ENCODE data around the gene NAMPT. TPM values are rescaled to one million over a fixed set of nuclear protein-coding genes. Genes with fewer than 3 reads are reported as not detected.

NAMPT gene
- total RNA-seq, 3 donors from 2014 or later (not counting 1 experiment from before 2014, with no cell fraction given): 194 to 414 (median 270) TPM

DNA sequence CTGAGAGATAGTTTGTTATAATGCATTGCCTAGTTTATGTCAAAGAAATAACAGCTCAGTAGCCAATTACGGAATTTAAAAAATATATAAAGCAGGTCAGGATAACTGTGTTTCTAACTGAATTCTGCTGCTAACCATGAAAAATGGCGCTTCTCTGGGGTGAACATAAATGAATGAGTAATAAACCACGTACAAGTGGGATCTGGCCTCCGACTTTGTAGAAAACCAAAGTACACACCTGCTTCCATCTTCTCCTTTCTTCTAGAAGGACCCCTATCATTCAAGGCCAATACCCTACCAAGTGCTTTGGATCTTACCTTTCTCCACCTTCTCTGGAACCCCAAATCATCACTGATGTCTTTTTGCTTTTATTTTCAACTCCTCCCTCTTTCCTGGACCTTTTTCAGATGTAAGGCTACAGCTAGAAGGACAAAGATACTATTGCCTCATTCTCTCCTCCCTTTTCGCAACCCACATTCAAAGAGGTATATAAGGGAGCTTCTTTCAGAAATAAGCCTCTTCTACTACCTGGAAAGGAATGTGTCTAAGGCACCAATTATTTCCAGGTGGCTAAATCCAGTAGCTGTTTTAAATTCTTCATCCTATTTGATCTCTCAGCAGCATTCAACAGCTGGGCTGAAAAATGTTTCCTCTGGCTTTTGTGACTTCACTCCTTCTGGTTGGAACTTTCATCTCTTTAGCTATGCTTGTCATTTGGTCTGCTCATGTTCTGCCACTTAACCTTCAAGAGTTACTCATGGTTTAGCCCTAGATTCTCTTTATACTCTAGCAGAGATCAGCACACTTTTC is 37.7 kb downstream of the NAMPT start:
- intact Hi-C loops (cut with micrococcal nuclease): no loop called here
- no peaks in the 10 kb centered on the region for H3K9me3 ChIP-seq (ENCODE audit: control insufficient read depth, insufficient read depth, low read length)
- H3K4me1 ChIP-seq (ENCODE audit: control insufficient read depth, insufficient read depth, low read length): no peaks in the 10 kb centered on the region
- Mint-ChIP-seq H3K36me3 (peaks cover 18% of the 10 kb centered on the region), H3K9me3 (peaks cover 10 to 11% of the 10 kb centered on the region in 2 donors), H3K4me1 (no peaks in the 10 kb centered on the region), H3K27ac (no peak overlapping the region), H3K4me3 (no peak overlapping the region), H3K27me3 (ENCODE audit: low read depth in 2 of 2) (peaks cover 0 to 8% of the 10 kb centered on the region in 2 donors)
- peaks cover 11% of the 10 kb centered on the region for H3K36me3 ChIP-seq (ENCODE audit: control insufficient read depth, insufficient read depth, low read length)
- no peaks in the 10 kb centered on the region for H3K27me3 ChIP-seq (ENCODE audit: control insufficient read depth, insufficient read depth, low read length)
- TF ChIP-seq, protein P1, sequence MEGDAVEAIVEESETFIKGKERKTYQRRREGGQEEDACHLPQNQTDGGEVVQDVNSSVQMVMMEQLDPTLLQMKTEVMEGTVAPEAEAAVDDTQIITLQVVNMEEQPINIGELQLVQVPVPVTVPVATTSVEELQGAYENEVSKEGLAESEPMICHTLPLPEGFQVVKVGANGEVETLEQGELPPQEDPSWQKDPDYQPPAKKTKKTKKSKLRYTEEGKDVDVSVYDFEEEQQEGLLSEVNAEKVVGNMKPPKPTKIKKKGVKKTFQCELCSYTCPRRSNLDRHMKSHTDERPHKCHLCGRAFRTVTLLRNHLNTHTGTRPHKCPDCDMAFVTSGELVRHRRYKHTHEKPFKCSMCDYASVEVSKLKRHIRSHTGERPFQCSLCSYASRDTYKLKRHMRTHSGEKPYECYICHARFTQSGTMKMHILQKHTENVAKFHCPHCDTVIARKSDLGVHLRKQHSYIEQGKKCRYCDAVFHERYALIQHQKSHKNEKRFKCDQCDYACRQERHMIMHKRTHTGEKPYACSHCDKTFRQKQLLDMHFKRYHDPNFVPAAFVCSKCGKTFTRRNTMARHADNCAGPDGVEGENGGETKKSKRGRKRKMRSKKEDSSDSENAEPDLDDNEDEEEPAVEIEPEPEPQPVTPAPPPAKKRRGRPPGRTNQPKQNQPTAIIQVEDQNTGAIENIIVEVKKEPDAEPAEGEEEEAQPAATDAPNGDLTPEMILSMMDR (IDR thresholded peaks at IDR 0.05): no peak
- WGBS (ENCODE audit: insufficient coverage): 81% methylated on average over 4 of the region's 5 CpGs
- peak in 1 of 3 donors; percentile 30 for ATAC-seq
- DNase-seq: no peak
- no peak overlapping the region for H3K4me3 ChIP-seq (ENCODE audit: low read length)
- no peak overlapping the region for H3K27ac ChIP-seq (ENCODE audit: low read length)

DNA sequence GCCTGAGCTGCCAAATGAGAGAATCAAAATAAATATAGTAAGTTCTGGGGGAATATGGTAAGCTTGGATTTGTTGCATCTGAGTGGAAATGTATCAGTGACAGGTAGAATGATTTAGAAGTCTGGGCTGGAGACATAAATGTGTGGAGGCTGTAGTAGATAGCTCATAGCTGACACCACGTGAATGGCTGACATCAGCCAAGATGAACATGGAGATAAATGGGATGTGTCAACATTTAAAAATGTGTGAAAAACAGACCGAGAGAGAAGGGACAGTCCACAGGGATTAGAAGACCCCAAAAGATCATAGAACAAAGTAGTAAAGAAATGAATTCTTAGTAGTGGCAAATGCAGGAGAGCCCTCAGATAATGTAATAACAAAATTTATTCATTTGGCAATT is 40.9 kb downstream of the NAMPT start:
- H3K4me1 Mint-ChIP-seq: no peaks in the 10 kb centered on the region
- H3K9me3 Mint-ChIP-seq: peaks cover 10 to 11% of the 10 kb centered on the region in 2 donors
- H3K36me3 ChIP-seq (ENCODE audit: control insufficient read depth, insufficient read depth, low read length): no peaks in the 10 kb centered on the region
- ATAC-seq (no peak), DNase-seq (no peak)
- TF ChIP-seq, protein P1 (IDR thresholded peaks at IDR 0.05): no peak
- no peak overlapping the region for H3K27ac ChIP-seq (ENCODE audit: low read length)
- peaks cover 0 to 8% of the 10 kb centered on the region in 2 donors for H3K27me3 Mint-ChIP-seq (ENCODE audit: low read depth in 2 of 2)
- 76% methylated on average over 2 of the region's 2 CpGs for WGBS (ENCODE audit: insufficient coverage)
- intact Hi-C loops (cut with micrococcal nuclease): no loop called here
- no peak overlapping the region for H3K27ac Mint-ChIP-seq
- H3K36me3 Mint-ChIP-seq: peaks cover 18% of the 10 kb centered on the region
- no peaks in the 10 kb centered on the region for H3K4me1 ChIP-seq (ENCODE audit: control insufficient read depth, insufficient read depth, low read length)
- no peaks in the 10 kb centered on the region for H3K27me3 ChIP-seq (ENCODE audit: control insufficient read depth, insufficient read depth, low read length)
- H3K9me3 ChIP-seq (ENCODE audit: control insufficient read depth, insufficient read depth, low read length): no peaks in the 10 kb centered on the region
- no peak overlapping the region for H3K4me3 ChIP-seq (ENCODE audit: low read length)
- no peak overlapping the region for H3K4me3 Mint-ChIP-seq

DNA sequence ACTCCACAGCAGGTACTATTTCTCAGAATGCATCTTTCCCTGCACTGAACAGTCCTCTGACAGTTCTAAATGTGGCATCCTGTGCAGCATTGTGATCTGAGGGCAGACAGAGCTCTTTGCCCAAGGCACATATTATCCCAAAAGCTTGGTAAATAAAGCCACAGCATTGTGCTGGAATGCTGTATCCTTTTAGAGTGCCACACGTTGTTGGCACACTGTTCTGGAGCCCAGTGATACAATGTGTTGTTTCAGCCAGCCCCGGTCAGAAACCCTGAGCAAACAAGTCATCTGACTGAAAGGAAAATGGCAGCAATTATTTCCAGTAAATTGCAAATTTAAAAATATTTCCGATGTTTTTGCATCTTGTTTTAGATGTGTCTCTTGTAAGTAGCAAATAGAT is 45.4 kb downstream of the NAMPT start:
- Histone ChIP-seq H3K4me3 (ENCODE audit: low read length) (no peak overlapping the region), H3K36me3 (ENCODE audit: control insufficient read depth, insufficient read depth, low read length) (no peaks in the 10 kb centered on the region), H3K9me3 (ENCODE audit: control insufficient read depth, insufficient read depth, low read length) (no peaks in the 10 kb centered on the region), H3K4me1 (ENCODE audit: control insufficient read depth, insufficient read depth, low read length) (no peaks in the 10 kb centered on the region), H3K27ac (ENCODE audit: low read length) (no peak overlapping the region), H3K27me3 (ENCODE audit: control insufficient read depth, insufficient read depth, low read length) (no peaks in the 10 kb centered on the region)
- intact Hi-C loops (cut with micrococcal nuclease): no loop called here
- Mint-ChIP-seq H3K4me3 (no peak overlapping the region), H3K27me3 (ENCODE audit: low read depth in 2 of 2) (peaks cover 0 to 8% of the 10 kb centered on the region in 2 donors), H3K36me3 (no peaks in the 10 kb centered on the region), H3K9me3 (peaks cover 2 to 5% of the 10 kb centered on the region in 2 donors), H3K27ac (no peak overlapping the region), H3K4me1 (no peaks in the 10 kb centered on the region)
- TF ChIP-seq, protein P1 (IDR thresholded peaks at IDR 0.05): no peak
- no peak for ATAC-seq
- DNase-seq: no peak
- WGBS (ENCODE audit: insufficient coverage): 90% methylated on average over 3 of the region's 3 CpGs

All from natural killer cell (primary cell).